SH-SY5Y (cell line): Measurements from ENCODE around the gene ERCC8.

Source experiments
- GATA2 ChIP-seq: IDR thresholded peaks from 2 replicates; pipeline ENCODE4 v1.6.1; 2011; ENCODE audit warnings: mild to moderate bottlenecking, low read depth, low read length
- GATA3 ChIP-seq: IDR thresholded peaks from 2 replicates; pipeline ENCODE4 v1.6.1; 2011; ENCODE audit warnings: low read depth, mild to moderate bottlenecking, low read length, moderate library complexity

ERCC8 gene

DNA sequence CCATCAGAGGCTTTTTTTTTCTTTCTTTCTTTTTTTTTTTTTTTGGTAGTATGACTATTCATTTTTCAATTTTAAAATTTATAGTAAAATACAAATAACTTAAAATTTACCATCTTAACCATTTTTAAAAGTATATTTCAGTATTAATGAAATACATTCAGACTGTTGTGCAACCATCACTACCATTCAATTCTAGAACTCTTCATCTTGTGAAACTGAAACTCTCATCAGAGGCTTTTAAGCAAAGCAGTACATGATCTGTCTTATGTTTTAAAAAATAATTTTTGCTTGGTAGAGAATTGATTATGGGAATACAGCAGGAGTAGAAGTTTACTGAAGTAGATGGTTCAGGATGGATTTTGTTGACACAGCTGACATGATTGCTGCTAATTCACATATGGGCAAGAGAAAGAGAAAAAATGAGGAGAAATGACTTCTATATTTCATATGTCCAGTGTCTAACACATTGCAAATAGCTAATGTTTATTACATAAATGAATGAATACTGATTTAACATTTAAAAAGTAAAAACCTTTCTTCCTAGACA, 114.2 kb downstream of the ERCC8 start:
- no peak for TF ChIP-seq GATA3
- no peak for TF ChIP-seq GATA2

DNA sequence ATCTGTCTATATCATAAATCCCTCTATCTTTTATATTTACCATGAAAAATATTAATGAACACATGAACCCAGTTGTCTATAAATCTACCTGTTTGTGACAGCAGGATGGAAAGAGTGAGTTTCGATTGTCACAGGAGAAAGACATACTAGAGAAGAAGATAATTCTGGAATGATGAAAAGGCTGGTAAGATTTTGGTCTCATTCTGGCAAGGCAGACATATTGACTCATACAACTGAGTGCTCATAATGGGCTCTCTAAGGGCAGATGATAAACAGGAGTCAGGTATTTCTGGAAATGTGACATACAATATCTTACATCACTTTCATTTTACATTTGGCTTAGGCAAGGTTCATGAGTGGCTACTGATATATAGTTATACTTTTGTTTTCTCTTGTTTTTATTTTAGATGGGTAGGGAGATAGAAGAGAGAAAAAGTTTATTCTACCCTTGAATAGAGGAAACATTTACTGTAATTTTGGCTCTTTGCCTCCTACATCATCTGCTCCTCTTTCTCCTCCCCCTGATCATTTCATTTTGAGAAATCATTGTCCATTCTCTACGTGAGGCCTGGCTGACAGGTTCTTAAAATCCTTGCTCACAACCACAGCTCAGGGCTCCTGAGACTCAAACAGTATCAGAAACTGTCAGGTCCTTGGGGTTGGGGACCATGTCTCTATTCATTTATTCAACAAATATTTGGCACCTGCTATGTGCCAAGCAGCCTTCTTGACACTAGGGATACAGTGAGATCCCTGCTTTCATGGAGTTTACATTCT, 115.2 kb downstream of the ERCC8 start:
- TF ChIP-seq GATA2 (no peak), GATA3 (no peak)

DNA sequence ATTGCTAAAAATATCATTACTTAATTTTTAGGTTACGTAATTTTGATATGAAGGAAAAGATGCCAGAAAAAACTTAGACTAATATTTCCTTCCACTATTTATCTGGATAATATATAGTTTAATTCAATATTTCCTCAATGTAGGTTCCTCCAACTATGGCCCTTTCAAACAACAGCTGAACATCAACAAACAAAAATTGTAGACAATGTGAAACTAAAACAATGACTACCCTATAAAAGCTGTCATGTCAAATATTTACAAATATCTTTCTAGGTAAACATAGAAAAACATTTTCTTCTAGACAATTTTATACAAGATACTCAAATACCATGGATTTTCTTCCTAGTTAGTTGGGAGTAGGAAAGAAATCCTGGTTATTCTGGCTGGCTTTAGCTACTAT, 117.7 kb downstream of the ERCC8 start:
- TF ChIP-seq GATA3 (no peak), GATA2 (no peak)

DNA sequence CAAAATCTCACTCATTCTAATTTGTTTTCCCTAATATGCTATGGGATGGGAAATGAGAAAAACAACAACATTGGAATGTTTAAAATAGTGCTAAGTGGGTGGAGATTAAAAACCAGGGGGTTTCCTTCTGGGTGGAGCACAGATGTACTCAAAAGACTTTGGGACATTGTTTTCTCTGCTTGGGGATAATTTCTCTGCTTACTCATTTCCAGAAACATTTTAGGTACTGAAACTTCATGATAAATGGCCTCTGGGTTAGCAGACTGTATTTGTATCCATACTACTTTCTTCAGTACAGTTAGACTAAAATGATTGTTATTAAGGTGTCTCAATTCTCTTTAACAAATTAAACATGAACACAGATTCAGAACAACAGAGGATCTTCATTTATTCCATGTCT, 118.2 kb downstream of the ERCC8 start:
- no peak for TF ChIP-seq GATA3
- TF ChIP-seq GATA2, result no peak
